ENCODE data around the gene DNAJB8.

DNAJB8 gene

DNA sequence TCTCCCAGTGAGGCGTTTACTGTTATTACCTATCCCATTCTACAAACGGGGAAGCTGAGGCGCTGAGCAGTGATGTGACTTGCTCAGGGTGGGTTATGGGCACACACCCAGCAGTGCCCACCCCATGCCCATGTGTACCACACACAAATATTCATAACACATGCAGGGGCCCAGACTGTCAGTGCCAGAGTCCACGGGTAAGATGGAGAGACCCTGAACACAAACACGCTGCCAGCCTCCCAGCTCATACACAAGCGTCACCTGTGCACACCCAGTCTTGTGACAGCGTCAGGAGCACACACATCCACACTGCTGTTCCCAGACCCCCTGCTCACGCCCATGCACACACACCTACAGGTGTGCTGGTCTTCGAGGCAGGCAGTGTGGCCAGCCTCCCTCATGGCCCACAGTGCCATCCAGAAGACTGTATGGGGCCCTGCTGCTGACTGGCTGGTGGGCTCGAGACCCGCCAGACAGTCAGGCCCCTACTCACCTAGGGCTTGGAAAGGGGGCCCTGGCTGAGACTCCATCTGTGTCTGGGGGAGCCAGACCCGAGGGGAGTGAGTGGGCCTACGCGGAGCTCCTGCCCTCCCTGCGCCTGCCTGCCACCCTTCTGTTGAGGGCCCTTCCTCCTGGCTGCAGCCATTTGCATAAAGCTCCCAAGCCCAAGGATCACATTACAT lies 39.4 kb downstream of the DNAJB8 start:
- DNase-seq (ENCODE audit: low read depth in 2 of 2), result no peak

DNA sequence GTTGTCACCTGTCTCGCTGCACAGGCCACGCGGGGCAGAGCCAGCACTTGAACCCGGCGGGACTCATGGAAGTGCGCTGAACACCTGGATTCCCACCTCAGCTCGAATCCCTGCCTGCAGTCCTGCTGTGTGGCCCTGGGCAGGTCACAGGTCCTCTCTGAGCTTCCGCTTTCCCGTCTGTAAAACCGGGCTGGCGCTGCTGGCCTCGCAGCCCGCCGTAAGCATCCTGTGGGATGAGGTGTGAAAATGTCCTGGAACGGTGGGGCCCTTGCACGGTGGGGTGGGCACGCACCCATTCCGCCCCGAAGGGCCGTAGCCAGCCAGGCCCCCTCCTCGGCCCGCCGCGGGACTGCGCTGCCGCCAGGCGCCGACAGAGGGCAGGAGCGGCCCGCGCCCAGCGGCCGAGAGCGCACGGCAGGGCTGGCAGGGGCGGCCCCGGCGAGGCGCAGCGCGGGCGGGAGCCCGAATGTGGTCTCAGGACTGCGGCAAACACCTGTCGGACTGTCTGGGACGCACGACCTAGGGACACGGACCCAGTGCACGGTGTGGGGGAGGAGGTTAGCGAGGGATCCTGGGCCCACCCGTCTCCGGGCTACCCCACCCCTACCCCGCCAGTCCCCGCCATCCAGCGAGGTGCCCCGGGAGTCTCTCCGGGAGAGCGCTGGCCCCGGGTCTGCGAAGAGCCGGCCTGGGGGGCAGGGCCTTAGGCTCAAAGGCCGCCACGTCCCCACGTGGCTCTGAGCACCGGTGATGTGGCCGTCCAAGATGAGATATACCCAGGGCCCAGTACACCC lies 40.4 kb downstream of the DNAJB8 start:
- DNase-seq (ENCODE audit: low read depth in 2 of 2), result peak; percentile 47 to 60

DNA sequence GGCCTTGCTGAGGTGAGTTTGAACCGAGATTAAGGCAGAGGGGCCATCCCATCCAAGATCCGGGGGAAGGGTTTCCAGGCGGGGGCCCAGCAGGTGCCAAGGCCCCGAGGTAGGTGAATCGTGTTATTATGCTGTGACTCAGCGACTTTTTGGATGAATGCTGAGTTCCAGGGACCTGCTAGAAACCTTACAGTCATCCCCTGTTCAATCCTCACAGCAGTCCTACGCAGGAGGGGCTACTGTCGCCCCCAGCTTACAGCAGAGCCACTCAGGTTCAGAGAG lies 40.9 kb downstream of the DNAJB8 start:
- no peak for DNase-seq (ENCODE audit: low read depth in 2 of 2)

DNA sequence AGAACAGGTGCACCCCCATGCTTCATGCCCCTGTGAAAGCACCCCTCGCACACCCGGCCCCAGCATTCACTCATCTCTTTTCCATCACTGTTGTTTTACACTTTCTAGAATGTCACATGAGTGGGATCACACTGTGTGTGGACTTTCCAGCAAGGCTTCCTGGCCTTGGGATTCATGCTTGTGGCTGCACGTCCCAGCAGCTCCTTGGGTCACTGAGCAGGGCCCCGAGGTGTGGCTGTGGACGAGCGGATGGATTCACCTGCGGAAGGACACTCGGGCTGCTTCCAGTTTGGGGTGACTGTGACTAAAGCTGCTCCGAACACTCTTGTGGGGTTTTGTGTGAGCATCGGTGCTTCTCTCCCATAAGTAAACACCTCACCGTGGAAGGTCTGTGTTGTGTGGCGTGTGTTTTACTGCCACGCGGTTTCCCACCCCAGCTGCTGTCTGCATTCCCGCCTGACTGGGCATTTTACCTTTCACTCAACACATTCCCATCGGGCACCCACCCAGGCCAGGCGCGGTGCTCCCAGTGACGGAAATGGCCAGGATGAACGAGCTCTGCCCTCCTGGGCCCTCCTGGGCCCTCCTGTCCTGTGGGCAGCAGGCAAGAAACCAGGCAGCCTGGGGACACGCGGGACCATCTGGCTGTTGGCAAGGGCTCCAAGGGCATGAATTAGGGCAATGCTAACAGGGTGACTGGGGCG lies 41.4 kb downstream of the DNAJB8 start:
- no peak for DNase-seq (ENCODE audit: low read depth in 2 of 2)

DNA sequence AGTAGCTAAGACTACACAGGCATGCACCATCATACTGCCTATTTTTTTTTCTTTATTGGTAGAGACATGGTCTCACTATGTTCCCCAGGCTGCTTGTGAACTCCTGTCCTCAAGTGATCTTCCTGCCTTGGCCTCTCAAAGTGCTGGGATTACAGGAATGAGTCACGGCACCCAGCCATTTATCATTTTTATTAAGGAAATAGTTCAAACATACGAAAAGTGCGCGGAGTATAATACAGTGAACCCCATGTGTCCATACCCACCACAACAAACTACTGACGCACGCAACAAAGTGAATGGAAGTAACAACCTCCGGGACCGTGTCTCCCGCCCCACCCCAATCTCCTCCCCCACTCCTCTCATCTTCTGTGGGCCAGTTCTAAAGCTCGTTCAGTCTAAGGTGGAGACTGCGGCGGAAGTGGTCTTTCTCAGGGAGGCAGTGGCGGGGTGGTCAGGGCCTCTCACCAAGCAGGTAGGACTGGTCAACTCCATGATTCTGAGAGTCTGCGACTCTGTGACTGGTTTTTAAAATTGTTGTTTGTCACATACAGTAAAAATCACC lies 42.1 kb downstream of the DNAJB8 start:
- DNase-seq (ENCODE audit: low read depth in 2 of 2), result no peak

DNA sequence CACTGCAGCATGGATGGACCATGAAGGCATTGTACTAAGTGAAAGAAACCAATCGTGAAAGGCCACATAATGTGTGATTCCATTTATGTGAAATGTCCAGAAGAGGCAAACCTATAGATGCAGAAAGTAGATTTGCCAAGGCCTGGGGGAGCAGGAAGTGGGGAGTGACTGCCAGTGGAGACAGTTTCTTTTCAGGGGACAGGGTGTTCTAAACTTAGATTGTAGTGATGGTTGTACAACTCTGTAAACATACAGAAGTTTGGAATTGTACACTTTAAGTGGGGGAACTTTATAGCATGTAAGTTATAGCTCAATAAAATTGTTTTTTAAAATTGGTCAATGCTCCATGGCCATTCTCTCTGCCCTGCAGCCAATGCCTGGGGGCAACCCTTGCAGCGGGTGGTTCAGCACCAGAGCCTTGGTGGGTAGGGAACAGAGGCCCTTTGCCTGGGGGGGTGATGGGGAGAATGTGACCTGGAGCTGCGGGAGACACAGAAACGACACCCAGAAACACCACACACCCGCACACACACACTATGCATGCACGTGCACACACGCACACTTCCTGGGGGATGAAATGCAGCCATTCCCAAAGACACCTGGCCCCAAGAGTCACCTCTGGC lies 43.1 kb downstream of the DNAJB8 start:
- no peak for DNase-seq (ENCODE audit: low read depth in 2 of 2)

DNA sequence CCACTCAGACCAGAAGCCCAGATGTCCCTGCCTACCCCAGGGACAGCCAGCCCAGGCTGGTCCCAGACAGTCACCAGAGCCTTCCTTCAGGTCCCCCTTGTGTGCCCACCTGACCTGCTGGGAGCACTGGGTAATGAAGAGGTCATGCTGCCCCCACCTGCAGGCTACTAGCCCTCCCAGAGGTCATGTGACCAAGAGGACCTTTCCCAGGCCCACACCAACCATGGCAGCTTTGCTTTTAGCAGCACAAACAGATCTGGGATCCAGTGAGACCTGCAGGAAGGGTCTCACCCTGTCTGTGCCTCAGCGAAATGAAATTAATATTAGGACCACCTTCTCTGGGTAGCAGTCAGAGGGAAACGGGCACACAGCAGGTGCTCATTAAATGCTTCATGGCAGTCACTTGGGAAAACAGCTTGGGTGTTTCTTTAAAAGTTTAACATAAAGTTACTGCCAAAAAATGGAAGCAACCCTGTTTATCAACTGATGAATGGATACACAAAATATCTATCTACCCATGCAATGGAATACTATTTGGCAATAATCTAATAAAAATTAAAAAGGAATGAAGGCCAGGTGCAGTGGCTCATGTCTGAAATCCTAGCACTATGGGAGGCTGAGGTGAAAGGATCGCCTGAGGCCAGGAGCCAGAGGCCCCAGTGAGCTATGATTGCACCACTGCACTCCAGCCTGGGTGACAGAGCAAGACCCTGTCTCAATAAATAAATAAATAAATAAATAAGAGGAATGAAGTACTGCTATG lies 43.7 kb downstream of the DNAJB8 start:
- DNase-seq (ENCODE audit: low read depth in 2 of 2), result no peak

DNA sequence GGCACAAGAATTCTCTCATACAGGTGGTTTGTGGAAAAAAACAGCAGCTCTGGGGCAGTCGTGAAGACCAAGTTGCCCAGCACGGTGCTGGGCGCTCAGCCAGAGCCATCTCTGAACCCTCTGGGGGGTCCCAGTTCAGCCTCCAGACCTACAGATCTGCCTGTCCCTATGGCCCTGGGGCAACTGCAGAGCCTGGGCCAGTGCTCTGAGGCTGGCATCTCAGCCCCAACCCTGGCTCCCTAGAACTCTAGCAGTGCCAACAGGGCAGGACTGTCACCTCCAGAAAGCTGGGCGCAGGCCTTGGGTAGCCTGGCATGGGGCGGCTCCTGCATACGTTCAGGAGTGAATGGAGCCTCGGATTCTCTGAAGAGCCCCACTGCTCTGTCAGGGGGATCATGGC lies 44.7 kb downstream of the DNAJB8 start:
- DNase-seq (ENCODE audit: low read depth in 2 of 2), result no peak

DNA sequence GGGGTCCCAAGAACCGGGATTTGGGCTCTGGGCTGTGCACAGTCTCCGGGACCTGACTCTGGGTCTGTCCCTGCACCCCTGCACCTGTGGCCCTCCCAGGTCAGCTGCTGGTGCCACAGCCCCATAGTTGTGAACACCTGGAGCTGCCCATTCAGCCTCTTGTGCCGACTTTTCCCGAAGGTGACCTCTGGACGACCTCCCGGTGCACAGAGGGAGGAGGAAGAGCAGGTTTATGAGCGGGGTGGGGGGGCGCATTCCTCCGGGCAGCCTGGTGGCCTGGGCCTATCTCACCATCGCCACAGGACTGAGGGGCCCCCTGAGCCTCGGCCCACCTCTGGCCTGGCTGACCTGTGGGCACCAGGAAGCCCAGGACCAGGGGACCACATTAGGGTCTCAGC lies 45.3 kb downstream of the DNAJB8 start:
- DNase-seq (ENCODE audit: low read depth in 2 of 2), result no peak

DNA sequence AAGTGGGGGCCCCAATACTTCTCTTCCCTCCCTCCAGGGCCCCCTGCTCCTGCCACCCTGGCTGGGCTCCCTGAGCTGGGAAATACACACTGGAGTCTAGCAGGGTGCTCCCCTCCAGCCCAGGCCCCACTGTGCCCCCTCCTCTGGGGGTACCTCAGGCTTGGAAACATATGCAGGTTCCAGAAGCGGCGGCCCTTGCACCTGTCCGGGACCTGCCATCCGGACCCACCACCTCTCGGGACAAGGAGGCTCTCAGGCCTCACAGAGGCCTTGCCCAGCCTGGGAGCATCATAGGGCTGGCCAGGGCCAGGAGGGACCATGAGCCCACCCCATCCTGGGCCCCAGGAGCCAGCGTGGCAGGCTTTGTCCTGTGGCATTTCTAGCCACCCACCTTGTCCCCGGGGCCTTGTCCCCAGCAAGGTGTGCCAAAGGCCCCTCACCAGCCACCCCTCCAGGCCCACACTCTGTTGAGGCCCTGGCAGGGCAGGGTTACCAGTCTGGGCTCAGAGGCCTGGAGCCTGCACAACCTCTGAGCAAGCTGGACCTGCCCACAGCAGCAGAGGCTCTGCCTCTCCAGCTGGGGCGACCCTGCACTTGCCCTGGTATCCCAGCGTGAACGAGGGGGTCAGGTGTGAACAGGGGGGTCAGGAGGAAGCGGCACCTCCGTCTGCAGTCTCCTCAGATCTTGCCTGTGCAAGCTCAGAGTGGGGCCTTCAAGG lies 45.8 kb downstream of the DNAJB8 start:
- DNase-seq (ENCODE audit: low read depth in 2 of 2), result no peak

DNA sequence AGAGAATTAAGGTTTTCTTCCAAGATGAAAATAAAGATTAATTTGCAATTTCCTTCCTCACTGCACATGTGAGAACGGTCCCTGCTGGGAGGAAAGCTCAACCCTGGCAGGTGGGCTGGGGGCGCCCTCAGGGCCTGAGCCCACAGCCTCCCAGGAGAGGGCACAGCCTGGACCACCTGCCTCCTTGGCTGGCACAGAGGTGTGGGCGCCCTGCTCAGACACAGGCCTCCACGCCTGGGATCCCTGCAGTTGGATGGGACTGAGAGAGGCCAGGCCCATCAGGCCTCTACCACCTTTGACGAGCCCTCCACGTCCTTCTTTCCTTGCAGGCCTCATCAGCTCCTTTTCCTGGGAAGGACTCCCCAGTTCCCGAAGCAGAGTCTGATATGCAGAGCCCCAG lies 46.4 kb downstream of the DNAJB8 start:
- no peak for DNase-seq (ENCODE audit: low read depth in 2 of 2)

DNA sequence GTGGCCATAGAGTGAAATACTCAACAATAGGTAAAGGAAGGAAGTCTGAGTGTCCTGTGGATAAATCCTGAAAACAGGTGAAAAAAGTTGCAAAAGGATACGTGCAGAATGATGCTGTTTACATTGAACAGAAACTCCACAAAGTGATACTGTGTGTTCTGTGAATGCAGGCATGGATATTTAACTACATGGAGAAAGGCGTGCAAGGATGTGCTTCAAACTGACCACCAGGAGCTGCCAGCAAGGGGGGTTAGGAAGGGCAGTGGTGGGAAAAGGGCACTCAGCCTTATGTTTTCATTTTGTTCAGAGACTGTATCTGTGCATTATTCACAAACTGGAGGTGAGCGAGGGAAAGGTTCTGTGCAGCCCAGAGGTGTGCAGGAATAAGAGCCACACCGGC lies 47.4 kb downstream of the DNAJB8 start:
- no peak for DNase-seq (ENCODE audit: low read depth in 2 of 2)

DNA sequence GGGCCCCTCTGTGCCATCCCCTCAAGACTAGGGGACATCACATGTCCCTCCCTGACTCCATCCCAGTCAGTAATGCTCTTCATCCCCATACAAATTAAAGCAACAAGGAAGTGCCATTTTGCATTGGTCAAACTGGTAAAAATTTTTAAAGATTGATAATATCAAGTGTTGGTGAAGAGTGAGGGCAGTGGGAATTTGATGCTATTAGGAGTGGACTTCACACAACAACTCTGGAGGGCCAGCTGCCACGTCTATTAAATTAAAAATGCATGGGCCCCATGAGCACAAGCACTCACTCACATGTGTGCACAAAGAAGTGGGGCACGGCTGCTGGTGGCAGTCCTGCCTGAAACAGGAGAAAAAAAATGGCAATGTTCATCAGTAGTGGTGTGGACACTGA lies 47.8 kb downstream of the DNAJB8 start:
- no peak for DNase-seq (ENCODE audit: low read depth in 2 of 2)

DNA sequence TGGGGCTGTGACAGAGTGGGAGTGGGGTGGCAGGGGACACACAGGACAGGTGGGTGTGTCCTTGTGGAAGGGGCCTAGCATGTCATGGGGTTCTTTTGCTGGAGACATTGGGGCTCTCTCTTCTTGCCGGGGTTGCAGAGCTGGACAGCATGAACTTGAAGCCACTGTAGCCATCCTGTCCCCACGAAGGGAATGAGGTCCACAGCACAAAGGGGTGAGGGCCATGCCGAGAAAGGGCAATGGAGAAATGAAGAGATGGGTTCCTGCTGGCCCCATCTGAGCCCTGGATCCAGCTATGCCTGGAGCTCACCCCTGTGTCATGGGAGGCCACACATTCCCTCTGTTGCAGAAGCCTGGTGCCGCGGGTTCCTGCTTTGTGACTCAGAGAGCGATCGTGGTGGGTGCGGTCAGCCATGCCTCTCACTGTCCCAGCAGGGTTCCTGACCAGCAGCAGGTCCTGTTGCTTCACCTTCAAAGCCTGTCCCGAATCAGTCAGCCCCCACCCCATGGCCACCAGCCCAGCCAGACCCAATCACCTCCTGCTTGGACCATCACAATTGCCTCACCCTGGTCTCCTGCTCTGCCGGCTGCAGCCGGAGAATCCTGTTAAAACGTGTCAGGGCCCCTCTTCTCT lies 50.0 kb downstream of the DNAJB8 start:
- no peak for DNase-seq (ENCODE audit: low read depth in 2 of 2)

DNA sequence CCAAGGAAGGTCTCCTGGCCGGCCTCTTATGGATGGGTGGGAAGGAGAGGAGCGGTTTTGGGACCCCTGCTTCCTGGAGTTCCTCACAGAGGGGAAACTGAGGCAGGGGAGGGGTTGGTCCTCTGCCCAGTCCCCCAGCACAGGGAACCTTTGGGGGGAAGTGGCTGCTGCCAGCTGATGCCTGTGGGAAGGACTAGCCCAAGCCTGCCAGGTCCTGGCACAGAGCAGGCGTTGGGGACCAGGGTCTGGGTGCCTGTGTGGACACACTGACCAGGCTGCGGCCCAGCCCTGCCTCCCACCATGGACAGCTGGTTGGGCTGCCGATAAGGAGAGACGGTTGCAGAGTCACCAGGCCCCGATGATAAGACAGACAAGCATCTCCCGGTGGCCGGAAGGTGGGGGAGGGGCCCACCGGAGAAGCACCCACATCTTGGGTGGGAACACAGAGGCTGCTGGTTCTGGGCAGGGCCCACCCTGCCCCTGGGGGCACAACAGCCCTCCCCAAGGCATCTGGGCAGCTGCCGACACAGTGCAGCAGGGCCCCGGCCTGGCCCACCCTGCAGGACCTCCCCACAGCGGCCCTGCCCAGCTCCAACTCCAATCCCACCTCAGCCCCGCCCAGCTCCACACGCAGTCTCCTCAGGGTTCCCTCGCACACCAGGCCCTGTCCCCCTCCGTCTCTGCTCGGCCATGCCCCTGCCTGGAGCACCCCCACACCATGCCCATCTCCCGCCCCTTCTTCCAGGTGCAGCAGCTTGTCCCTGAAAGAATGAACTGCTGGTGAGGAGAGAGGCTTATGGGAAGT lies 50.7 kb downstream of the DNAJB8 start:
- no peak for DNase-seq (ENCODE audit: low read depth in 2 of 2)

DNA sequence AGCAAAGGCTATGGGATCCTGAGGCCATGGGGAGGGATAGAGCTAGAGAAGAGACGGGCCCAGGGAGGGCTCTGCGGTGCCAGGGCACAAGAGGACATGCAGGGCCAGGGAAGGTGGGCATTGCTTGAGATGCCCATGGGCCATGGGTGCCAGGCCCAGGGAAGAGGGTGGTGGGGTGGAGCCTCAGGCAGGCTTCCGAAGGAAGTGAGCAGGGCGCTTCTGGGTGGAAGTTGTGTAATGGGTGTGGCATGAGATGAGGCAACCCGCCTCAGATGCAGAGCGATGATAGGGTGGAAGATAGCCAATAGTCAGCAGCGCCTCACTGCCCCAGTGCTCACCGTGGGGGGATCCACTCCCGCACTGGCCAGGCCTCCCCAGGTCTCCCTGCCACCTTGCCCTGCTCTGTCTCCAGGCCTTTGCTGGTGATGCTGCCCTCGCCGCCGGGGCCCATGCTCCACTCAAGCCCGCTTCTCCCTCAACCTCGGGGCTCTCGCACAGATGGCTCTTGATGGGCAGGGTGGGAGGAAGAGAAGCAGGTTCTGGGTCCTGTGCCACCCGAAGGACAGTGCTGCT lies 51.4 kb downstream of the DNAJB8 start:
- no peak for DNase-seq (ENCODE audit: low read depth in 2 of 2)

DNA sequence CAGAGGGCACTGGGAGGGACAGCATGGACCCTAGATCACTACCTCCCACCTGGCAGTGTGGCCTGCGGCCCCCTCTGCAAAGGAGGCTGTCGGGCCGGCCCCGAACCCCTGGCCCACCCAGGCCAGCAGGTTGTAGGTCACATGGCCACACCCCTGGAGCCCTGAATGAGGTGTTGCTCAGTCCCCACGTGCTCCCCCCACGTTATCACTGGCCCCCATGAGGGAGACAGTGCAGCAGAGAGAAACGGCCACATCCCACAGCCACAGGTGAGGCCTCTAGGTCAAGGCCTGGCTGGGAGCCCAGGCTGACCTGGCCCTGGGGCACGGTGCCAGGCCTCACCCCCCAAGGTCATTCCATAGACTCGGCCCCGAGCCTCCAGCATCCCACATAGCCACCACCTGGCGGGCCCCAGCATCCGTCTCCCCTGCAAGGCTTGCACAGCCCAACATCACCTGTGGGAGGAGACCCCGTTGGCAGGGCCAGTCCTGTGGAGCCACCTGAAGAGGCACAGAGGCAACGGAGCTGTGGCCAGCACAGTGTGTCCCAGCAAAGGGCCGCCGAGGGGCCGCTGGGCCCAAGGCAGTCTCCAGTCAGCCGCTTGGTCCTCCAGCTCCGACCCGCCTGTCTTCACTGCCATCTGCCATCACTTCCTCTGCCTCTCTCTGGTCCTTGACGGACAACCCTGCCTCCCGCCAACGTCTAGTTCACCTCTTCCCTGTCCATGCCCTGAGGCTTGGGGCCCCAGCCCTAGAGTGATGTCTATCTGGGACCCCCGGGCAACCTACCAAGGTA lies 53.1 kb downstream of the DNAJB8 start:
- DNase-seq (ENCODE audit: low read depth in 2 of 2), result no peak

DNA sequence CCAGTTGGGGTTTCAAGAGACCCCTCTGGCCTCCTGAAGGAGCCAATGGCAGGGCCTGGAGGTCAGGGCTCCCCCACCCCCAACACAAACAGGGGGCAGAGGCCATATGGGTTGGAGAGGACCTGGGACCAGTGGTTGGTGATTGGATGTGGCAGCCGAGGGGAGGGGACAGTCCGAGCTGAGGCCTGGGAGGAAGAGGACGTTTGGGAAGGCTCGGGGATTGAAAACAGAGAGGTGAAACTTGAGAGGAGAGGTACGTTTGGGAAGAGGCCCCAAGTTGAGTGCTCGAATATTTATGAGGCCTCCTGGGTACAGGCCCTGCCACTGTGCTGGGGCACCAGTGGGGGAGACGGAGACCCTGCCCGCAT lies 53.7 kb downstream of the DNAJB8 start:
- no peak for DNase-seq (ENCODE audit: low read depth in 2 of 2)
